Mesenchymal stem cell (in vitro differentiated cells and primary cell): ENCODE measurements around the gene XRN2.
A peak's percentile ranks its signal among the peaks of the same experiment; 100 is the strongest.

Source experiments
- DNase-seq: peaks from one replicate; pipeline ENCODE4 v3.0.0-alpha.2; 2013
- H2AFZ ChIP-seq: one replicate; pipeline ENCODE4 v1.6.1; 2013; ENCODE audit warnings: low read depth, mild to moderate bottlenecking, control low read depth, inconsistent platforms, low read length, moderate library complexity
- H2AK5ac ChIP-seq: 2 replicates; pipeline ENCODE4 v1.6.1; 2013; ENCODE audit warnings: low read length, moderate library complexity, mild to moderate bottlenecking, inconsistent platforms; ENCODE audit not compliant: severe bottlenecking
- H2BK120ac ChIP-seq: one replicate; pipeline ENCODE4 v1.6.1; 2013; ENCODE audit warnings: low read depth, mild to moderate bottlenecking, inconsistent platforms, low read length, moderate library complexity
- H2BK12ac ChIP-seq, 2 experiments: one replicate each; pipeline ENCODE4 v1.6.1; 2013; ENCODE audit warnings: inconsistent platforms in 2 of 2, low read length in 2 of 2, mild to moderate bottlenecking in 2 of 2, moderate library complexity in 2 of 2, control low read depth in 1 of 2
- H2BK15ac ChIP-seq: one replicate; pipeline ENCODE4 v1.6.1; 2013; ENCODE audit warnings: mild to moderate bottlenecking, low read depth, inconsistent platforms; ENCODE audit not compliant: poor library complexity, severe bottlenecking
- H2BK5ac ChIP-seq: 2 replicates; pipeline ENCODE4 v1.6.1; 2013; ENCODE audit warnings: low read depth, mild to moderate bottlenecking, low read length, control low read depth, inconsistent platforms; ENCODE audit not compliant: poor library complexity, severe bottlenecking
- H3K14ac ChIP-seq, 2 experiments: one replicate each; pipeline ENCODE4 v1.6.1; 2013; ENCODE audit warnings: inconsistent platforms in 2 of 2, low read length in 2 of 2, control low read depth in 1 of 2, mild to moderate bottlenecking in 1 of 2, moderate library complexity in 1 of 2
- H3K18ac ChIP-seq, 2 experiments: one replicate each; pipeline ENCODE4 v1.6.1; 2013; ENCODE audit warnings: inconsistent platforms in 2 of 2, low read length in 2 of 2, control low read depth in 1 of 2, low read depth in 1 of 2, mild to moderate bottlenecking in 1 of 2
- H3K23ac ChIP-seq, 2 experiments: one replicate each; pipeline ENCODE4 v1.6.1; 2013; ENCODE audit warnings: inconsistent platforms in 2 of 2, low read length in 2 of 2, mild to moderate bottlenecking in 2 of 2, moderate library complexity in 2 of 2, control low read depth in 1 of 2
- H3K27ac ChIP-seq: 2 replicates; pipeline ENCODE4 v1.5.1; 2013; ENCODE audit warnings: mild to moderate bottlenecking, moderate library complexity, low read length, control low read depth, inconsistent platforms; ENCODE audit not compliant: poor library complexity, severe bottlenecking
- H3K27me3 ChIP-seq, 2 experiments: 2 replicates each; pipeline versions ENCODE4 v1.6.1 to v1.7.0; 2013; ENCODE audit warnings: low read length in 2 of 2, mild to moderate bottlenecking in 2 of 2, moderate library complexity in 2 of 2, control low read depth in 1 of 2, inconsistent platforms in 1 of 2; ENCODE audit not compliant: control insufficient read depth in 1 of 2, insufficient read depth in 1 of 2
- H3K36me3 ChIP-seq, 2 experiments: 2 replicates each; pipeline versions ENCODE4 v1.6.1 to v1.7.0; 2013; ENCODE audit warnings: low read length in 2 of 2, control low read depth in 1 of 2, inconsistent platforms in 1 of 2, low read depth in 1 of 2, mild to moderate bottlenecking in 1 of 2; ENCODE audit not compliant: insufficient read depth in 2 of 2, control insufficient read depth in 1 of 2
- H3K4ac ChIP-seq, 2 experiments: one replicate each; pipeline ENCODE4 v1.6.1; 2013; ENCODE audit warnings: inconsistent platforms in 2 of 2, low read length in 2 of 2, mild to moderate bottlenecking in 2 of 2, moderate library complexity in 2 of 2, control low read depth in 1 of 2, low read depth in 1 of 2
- H3K4me1 ChIP-seq: 2 replicates; pipeline ENCODE4 v1.6.1; 2013; ENCODE audit warnings: low read depth, low read length, control low read depth; ENCODE audit not compliant: control insufficient read depth, insufficient read depth
- H3K4me2 ChIP-seq: 2 replicates; pipeline ENCODE4 v1.6.1; 2013; ENCODE audit warnings: low read length, mild to moderate bottlenecking, inconsistent platforms; ENCODE audit not compliant: poor library complexity, severe bottlenecking
- H3K4me3 ChIP-seq, 2 experiments: 2 replicates each; pipeline versions ENCODE4 v1.5.1 to v1.7.0; 2013; ENCODE audit warnings: low read length in 2 of 2, mild to moderate bottlenecking in 2 of 2, control low read depth in 1 of 2, low read depth in 1 of 2; ENCODE audit not compliant: insufficient read depth in 1 of 2
- H3K79me1 ChIP-seq: replicated peaks from 2 replicates; pipeline ENCODE4 v1.6.1; 2013; ENCODE audit warnings: mild to moderate bottlenecking, control low read depth, low read length, inconsistent platforms; ENCODE audit not compliant: poor library complexity, severe bottlenecking
- H3K9ac ChIP-seq: 2 replicates; pipeline ENCODE4 v1.7.0; 2013; ENCODE audit warnings: mild to moderate bottlenecking, low read length, moderate library complexity
- H3K9me3 ChIP-seq: 2 replicates; pipeline ENCODE4 v1.7.0; 2013; ENCODE audit warnings: mild to moderate bottlenecking, low read length; ENCODE audit not compliant: control insufficient read depth
- H4K8ac ChIP-seq: one replicate; pipeline ENCODE4 v1.6.1; 2013; ENCODE audit warnings: inconsistent platforms, mild to moderate bottlenecking, low read length, moderate library complexity
- H4K91ac ChIP-seq: one replicate; pipeline ENCODE4 v1.6.1; 2013; ENCODE audit warnings: mild to moderate bottlenecking, low read length, inconsistent platforms
- WGBS: methylation state at CpG from one replicate; pipeline ENCODE4 v1.1.7; 2013; ENCODE audit warnings: mixed read lengths; 5-methylcytosine and 5-hydroxymethylcytosine counted together

Gene XRN2

DNA sequence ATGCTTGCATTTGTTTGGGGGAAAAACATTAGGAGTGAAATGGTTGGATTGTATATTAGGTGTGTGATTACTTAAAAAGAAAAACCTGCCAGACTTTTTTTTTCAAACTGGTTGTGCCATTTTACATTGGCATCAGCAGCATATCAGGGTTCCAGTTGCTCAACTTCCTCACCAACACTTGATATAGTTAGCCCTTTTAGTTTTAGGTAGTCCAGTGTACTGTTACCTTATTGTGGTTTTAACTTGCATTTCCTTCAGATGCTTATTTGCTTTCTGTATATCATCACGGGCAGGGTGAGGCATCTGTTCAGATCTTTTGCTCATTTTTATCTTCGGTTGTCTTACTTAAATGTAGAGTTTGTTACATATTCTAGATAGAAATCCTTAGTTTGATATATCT, 5.2 kb downstream of the XRN2 start:
- no CpG with 5 or more reads among the region's 2 CpGs for WGBS
- no peak overlapping the region for H2BK15ac ChIP-seq

GRCh38 chr20:21309678-21310467, 6.7 kb downstream of the XRN2 start:
- H3K27ac ChIP-seq: no peak overlapping the region
- no peak overlapping the region for H2AFZ ChIP-seq
- no peak overlapping the region for H3K14ac ChIP-seq
- H2AK5ac ChIP-seq: no peak overlapping the region
- 100% methylated on average over 2 of the region's 2 CpGs for WGBS
- DNase-seq: no peak
- peak overlapping the region; percentile 12 for H3K9ac ChIP-seq
- H4K91ac ChIP-seq: no peak overlapping the region
- H3K23ac ChIP-seq: no peak overlapping the region
- no peak overlapping the region for H4K8ac ChIP-seq
- no peaks in the 10 kb centered on the region for H3K27me3 ChIP-seq
- H3K4me1 ChIP-seq: peaks cover 3% of the 10 kb centered on the region
- H2BK5ac ChIP-seq: no peak overlapping the region
- no peak overlapping the region for H3K4me2 ChIP-seq
- no peaks in the 10 kb centered on the region for H3K9me3 ChIP-seq
- no peak overlapping the region for H2BK120ac ChIP-seq
- H3K18ac ChIP-seq: no peak overlapping the region
- peaks cover 0 to 14% of the 10 kb centered on the region in 2 experiments for H3K36me3 ChIP-seq
- H3K4me3 ChIP-seq: no peak overlapping the region
- H3K4ac ChIP-seq: no peak overlapping the region
- no peak overlapping the region for H2BK15ac ChIP-seq
- H2BK12ac ChIP-seq: no peak overlapping the region
- H3K79me1 ChIP-seq: no peaks in the 10 kb centered on the region

More for the DNA sequence above, 5.2 kb downstream of the XRN2 start:
- DNase-seq: no peak
- H3K79me1 ChIP-seq: no peaks in the 10 kb centered on the region
- H4K91ac ChIP-seq: no peak overlapping the region
- H2AFZ ChIP-seq: no peak overlapping the region
- peaks cover 3% of the 10 kb centered on the region for H3K4me1 ChIP-seq
- H3K4ac ChIP-seq: no peak overlapping the region
- no peak overlapping the region for H3K18ac ChIP-seq
- no peak overlapping the region for H2BK120ac ChIP-seq
- no peak overlapping the region for H2BK12ac ChIP-seq
- H2AK5ac ChIP-seq: no peak overlapping the region
- H3K9ac ChIP-seq: no peak overlapping the region
- H3K4me3 ChIP-seq: no peak overlapping the region
- H3K9me3 ChIP-seq: no peaks in the 10 kb centered on the region
- no peak overlapping the region for H3K23ac ChIP-seq
- no peaks in the 10 kb centered on the region for H3K27me3 ChIP-seq
- no peak overlapping the region for H4K8ac ChIP-seq
- no peak overlapping the region for H2BK5ac ChIP-seq
- H3K27ac ChIP-seq: no peak overlapping the region
- H3K36me3 ChIP-seq: peaks cover 0 to 14% of the 10 kb centered on the region in 2 experiments
- H3K4me2 ChIP-seq: no peak overlapping the region
- H3K14ac ChIP-seq: no peak overlapping the region

GRCh38 chr20:21312813-21313474, 9.8 kb downstream of the XRN2 start:
- no peak overlapping the region for H2AK5ac ChIP-seq
- H3K4me2 ChIP-seq: no peak overlapping the region
- H2BK5ac ChIP-seq: no peak overlapping the region
- no peaks in the 10 kb centered on the region for H3K27me3 ChIP-seq
- no peak overlapping the region for H3K4me3 ChIP-seq
- no peaks in the 10 kb centered on the region for H3K79me1 ChIP-seq
- DNase-seq: no peak
- peak overlapping the region; percentile 38 for H4K8ac ChIP-seq
- H3K4ac ChIP-seq: no peak overlapping the region
- H3K27ac ChIP-seq: no peak overlapping the region
- H3K36me3 ChIP-seq: peaks cover 0 to 14% of the 10 kb centered on the region in 2 experiments
- peaks cover 5% of the 10 kb centered on the region for H3K4me1 ChIP-seq
- H3K18ac ChIP-seq: no peak overlapping the region
- H2BK15ac ChIP-seq: no peak overlapping the region
- H3K23ac ChIP-seq: no peak overlapping the region
- no peak overlapping the region for H2AFZ ChIP-seq
- no peak overlapping the region for H2BK12ac ChIP-seq
- no peak overlapping the region for H2BK120ac ChIP-seq
- H3K9ac ChIP-seq: no peak overlapping the region
- 87% methylated on average over 10 of the region's 10 CpGs for WGBS
- H3K14ac ChIP-seq: no peak overlapping the region
- H4K91ac ChIP-seq: no peak overlapping the region
- no peaks in the 10 kb centered on the region for H3K9me3 ChIP-seq

DNA sequence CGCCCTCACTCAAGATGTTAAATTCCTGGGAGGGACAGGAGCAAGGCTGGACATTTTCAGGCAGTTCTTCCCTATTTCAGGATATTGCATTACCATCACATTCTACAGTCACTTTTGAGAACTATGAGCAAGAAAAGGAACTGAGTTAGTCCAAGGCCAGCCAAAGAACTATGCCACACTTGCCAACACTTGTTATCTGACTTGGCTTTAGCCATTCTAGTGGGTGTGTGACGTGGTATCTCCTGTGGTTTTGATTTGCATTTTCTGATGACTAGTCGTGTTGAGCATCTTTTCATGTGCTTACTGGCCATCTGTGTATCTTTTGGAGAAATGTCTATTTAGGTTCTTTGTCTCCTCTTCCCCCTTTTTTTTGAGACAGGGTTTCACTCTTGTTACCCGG, 12.0 kb downstream of the XRN2 start:
- H2BK120ac ChIP-seq: no peak overlapping the region
- no peak overlapping the region for H2BK15ac ChIP-seq
- no peak overlapping the region for H3K18ac ChIP-seq
- H3K23ac ChIP-seq: no peak overlapping the region
- H3K9me3 ChIP-seq: no peaks in the 10 kb centered on the region
- H3K27ac ChIP-seq: no peak overlapping the region
- no peak overlapping the region for H3K4me3 ChIP-seq
- no peak overlapping the region for H3K14ac ChIP-seq
- no peak overlapping the region for H3K4ac ChIP-seq
- H4K8ac ChIP-seq: no peak overlapping the region
- no peaks in the 10 kb centered on the region for H3K36me3 ChIP-seq
- 93% methylated on average over 2 of the region's 4 CpGs for WGBS
- H2AK5ac ChIP-seq: no peak overlapping the region
- H3K9ac ChIP-seq: peak overlapping the region; percentile 21
- peaks cover 5% of the 10 kb centered on the region for H3K4me1 ChIP-seq
- H4K91ac ChIP-seq: no peak overlapping the region
- no peak overlapping the region for H2BK12ac ChIP-seq
- H2BK5ac ChIP-seq: no peak overlapping the region
- no peaks in the 10 kb centered on the region for H3K27me3 ChIP-seq
- no peaks in the 10 kb centered on the region for H3K79me1 ChIP-seq
- H3K4me2 ChIP-seq: no peak overlapping the region
- no peak overlapping the region for H2AFZ ChIP-seq
- peak; percentile 26 for DNase-seq
